Thyroid gland (tissue), 4 donors: ENCODE measurements around the gene CRYBG3. TPM values are rescaled to one million over a fixed set of nuclear protein-coding genes. Genes with fewer than 3 reads are reported as not detected.

Experiments
- DNase-seq, 2 donors: peaks; one replicate each; pipeline ENCODE4 v3.0.0-alpha.2; 2019
- H3K27ac ChIP-seq, 3 donors: fragments of 200-600 bp; sonication (generic); 1 replicate in 2 of 3; 2 replicates in 1 of 3; pipeline ENCODE4 v1.5.1; 2016 to 2019; ENCODE audit warnings: mild to moderate bottlenecking in 1 of 3, moderate library complexity in 1 of 3
- H3K27me3 ChIP-seq: fragments of 200-600 bp; sonication (generic); one replicate; pipeline ENCODE4 v1.5.1; 2019
- H3K36me3 ChIP-seq, 2 donors: fragments of 200-600 bp; sonication (generic); one replicate each; pipeline ENCODE4 v1.5.1; 2016 to 2019
- H3K4me1 ChIP-seq, 2 donors: fragments of 200-600 bp; sonication (generic); one replicate each; pipeline ENCODE4 v1.5.1; 2017 to 2019
- H3K4me3 ChIP-seq, 3 donors: fragments of 200-600 bp; sonication (generic); replicated peaks in 1 of 3; 1 replicate in 2 of 3; 2 replicates in 1 of 3; pipeline ENCODE4 v1.5.1; 2016; ENCODE audit warnings: mild to moderate bottlenecking in 1 of 3
- H3K9me3 ChIP-seq: fragments of 200-600 bp; sonication (generic); one replicate; pipeline ENCODE4 v1.5.1; 2017
- CTCF ChIP-seq, 6 experiments: fragments of 200-600 bp in 3 of 6; fragments of 450-650 bp in 3 of 6; sonication (generic) in 3 of 6; IDR thresholded peaks; one replicate each; pipeline ENCODE4 v1.5.1; 2016 to 2019; ENCODE audit warnings: antibody characterized with exemption in 6 of 6, mild to moderate bottlenecking in 2 of 6, inconsistent platforms in 1 of 6, moderate library complexity in 1 of 6
- POLR2A ChIP-seq, 2 donors: fragments of 450-650 bp; IDR thresholded peaks; one replicate each; pipeline ENCODE4 v1.6.1; 2017; ENCODE audit warnings: antibody characterized with exemption in 2 of 2, mild to moderate bottlenecking in 2 of 2, moderate library complexity in 1 of 2
- WGBS, 2 donors: methylation state at CpG; one replicate each; pipeline ENCODE4 v1.1.5; 2017; 5-methylcytosine and 5-hydroxymethylcytosine counted together
- intact Hi-C: fragments of 100-400 bp; cut with DNase I; formaldehyde crosslinking; loops from one replicate; pipeline ENCODE4 v1.15.1; 2023
- total RNA-seq, 4 donors: library from RNA; depleted of rRNA; stranded (reverse); fragments of >200 nt; gene quantifications; one replicate each; pipeline ENCODE4 v1.2.3, GENCODE V29; 2016

CRYBG3 gene
- total RNA-seq, 4 donors from 2014 or later: 65.3 to 108 (median 79.4) TPM

GRCh38 chr3:97863775-97864174, 42.0 kb downstream of the CRYBG3 start:
- no peaks in the 10 kb centered on the region for H3K27me3 ChIP-seq
- intact Hi-C loops: no loop called here
- DNase-seq: no peak
- peaks cover 7 to 10% of the 10 kb centered on the region in 2 donors for H3K4me1 ChIP-seq
- H3K36me3 ChIP-seq: peaks cover 0 to 6% of the 10 kb centered on the region in 2 donors
- no peaks in the 10 kb centered on the region for H3K9me3 ChIP-seq
- TF ChIP-seq POLR2A (IDR thresholded peaks at IDR 0.05) (no peak), CTCF (IDR thresholded peaks at IDR 0.05) (no peak)
- H3K27ac ChIP-seq: no peak overlapping the region
- H3K4me3 ChIP-seq: no peak overlapping the region
- 91 to 97% methylated on average over 3 of the region's 3 CpGs for WGBS, 2 donors

- intact Hi-C loops: no loop called here
- DNase-seq: no peak
- H3K9me3 ChIP-seq: no peaks in the 10 kb centered on the region
- H3K27ac ChIP-seq: no peak overlapping the region
- H3K27me3 ChIP-seq: no peaks in the 10 kb centered on the region
- H3K4me1 ChIP-seq: peaks cover 0 to 7% of the 10 kb centered on the region in 2 donors
- TF ChIP-seq CTCF (IDR thresholded peaks at IDR 0.05) (no peak), POLR2A (IDR thresholded peaks at IDR 0.05) (no peak)
- WGBS, 2 donors: 80 to 89% methylated on average over 3 of the region's 3 CpGs
- no peaks in the 10 kb centered on the region for H3K36me3 ChIP-seq
- H3K4me3 ChIP-seq: no peak overlapping the region
Measured at GRCh38 chr3:97871186-97871585, 49.4 kb downstream of the CRYBG3 start.

GRCh38 chr3:97871801-97872524, 50.2 kb downstream of the CRYBG3 start:
- intact Hi-C loops: no loop called here
- TF ChIP-seq POLR2A (IDR thresholded peaks at IDR 0.05): no peak
- TF ChIP-seq CTCF (IDR thresholded peaks at IDR 0.05): no peak
- Histone ChIP-seq H3K27ac (no peak overlapping the region), H3K27me3 (no peaks in the 10 kb centered on the region), H3K4me1 (peaks cover 0 to 7% of the 10 kb centered on the region in 2 donors), H3K4me3 (no peak overlapping the region), H3K36me3 (no peaks in the 10 kb centered on the region), H3K9me3 (no peaks in the 10 kb centered on the region)
- 84 to 87% methylated on average over 6 of the region's 6 CpGs for WGBS, 2 donors
- DNase-seq: no peak

GRCh38 chr3:97872525-97873042, 50.8 kb downstream of the CRYBG3 start:
- no peak overlapping the region for H3K27ac ChIP-seq
- WGBS, 2 donors: 96 to 97% methylated on average over 1 of the region's 1 CpG
- intact Hi-C loops: no loop called here

More at GRCh38 chr3:97872525-97873042, 50.8 kb downstream of the CRYBG3 start:
- Histone ChIP-seq H3K4me3 (no peak overlapping the region), H3K4me1 (peaks cover 0 to 7% of the 10 kb centered on the region in 2 donors), H3K9me3 (no peaks in the 10 kb centered on the region), H3K27me3 (no peaks in the 10 kb centered on the region), H3K36me3 (no peaks in the 10 kb centered on the region)
- TF ChIP-seq CTCF (IDR thresholded peaks at IDR 0.05): no peak
- no peak for DNase-seq
